ENCODE data around the gene TMEM187. TPM values are rescaled to one million over a fixed set of nuclear protein-coding genes. Genes with fewer than 3 reads are reported as not detected.
A peak's percentile ranks its signal among the peaks of the same experiment; 100 is the strongest.

The TMEM187 gene
- total RNA-seq, 1 experiment from 2014 or later: 2.8 TPM

- Histone ChIP-seq H3K27ac (ENCODE audit: low read depth, low read length, poor library complexity, severe bottlenecking) (peak overlapping the region; percentile 72), H3K4me3 (ENCODE audit: low read depth, low read length, poor library complexity, severe bottlenecking) (no peak overlapping the region), H3K4me1 (ENCODE audit: insufficient read depth, low read length, poor library complexity, severe bottlenecking) (no peaks in the 10 kb centered on the region), H3K36me3 (ENCODE audit: insufficient read depth, low read length, poor library complexity, severe bottlenecking) (peaks cover 18% of the 10 kb centered on the region), H3K9me3 (ENCODE audit: low read depth, low read length, poor library complexity, severe bottlenecking) (no peaks in the 10 kb centered on the region), H3K27me3 (replicated peaks; ENCODE audit: insufficient read depth, low read depth, low read length, poor library complexity) (peaks cover 21% of the 10 kb centered on the region)
- CTCF ChIA-PET: no interaction called here
- DNase-seq (ENCODE audit: low spot score): no peak
- BruUV-seq (replicated peaks): no TSS peak
- intact Hi-C loops (cut with micrococcal nuclease; ENCODE audit: unreplicated experiment): no loop called here
- TF ChIP-seq EZH2 (IDR thresholded peaks at IDR 0.05; ENCODE audit: borderline replicate concordance, low read depth, low read length, poor library complexity, severe bottlenecking) (no peak), CTCF (conservative IDR thresholded peaks at IDR 0.05; ENCODE audit: low read depth, low read length) (no peak)
- POLR2A ChIA-PET (ENCODE audit: low non-redundant PET): no interaction called here
Measured at GRCh38 chrX:154021131-154021611, 48.6 kb downstream of the TMEM187 start.

- no peak overlapping the region for H3K27ac ChIP-seq (ENCODE audit: low read depth, low read length, poor library complexity, severe bottlenecking)
- BruUV-seq (replicated peaks): no TSS peak
Measured at GRCh38 chrX:154022108-154022507, 49.6 kb downstream of the TMEM187 start.

GRCh38 chrX:154023276-154024000 is 50.9 kb downstream of the TMEM187 start:
- no peak overlapping the region for H3K27ac ChIP-seq (ENCODE audit: low read depth, low read length, poor library complexity, severe bottlenecking)
- ChIA-PET POLR2A (ENCODE audit: low non-redundant PET) (no interaction called here), CTCF (no interaction called here)
- H3K4me1 ChIP-seq (ENCODE audit: insufficient read depth, low read length, poor library complexity, severe bottlenecking): no peaks in the 10 kb centered on the region
- H3K4me3 ChIP-seq (ENCODE audit: low read depth, low read length, poor library complexity, severe bottlenecking): no peak overlapping the region
- BruUV-seq (replicated peaks): no TSS peak
- no peaks in the 10 kb centered on the region for H3K36me3 ChIP-seq (ENCODE audit: insufficient read depth, low read length, poor library complexity, severe bottlenecking)
- DNase-seq (ENCODE audit: low spot score): no peak
- intact Hi-C loops (cut with micrococcal nuclease; ENCODE audit: unreplicated experiment): no loop called here
- no peaks in the 10 kb centered on the region for H3K9me3 ChIP-seq (ENCODE audit: low read depth, low read length, poor library complexity, severe bottlenecking)
- TF ChIP-seq CTCF (conservative IDR thresholded peaks at IDR 0.05; ENCODE audit: low read depth, low read length): no peak
- no peak for TF ChIP-seq EZH2 (IDR thresholded peaks at IDR 0.05; ENCODE audit: borderline replicate concordance, low read depth, low read length, poor library complexity, severe bottlenecking)
- peaks cover 21% of the 10 kb centered on the region for H3K27me3 ChIP-seq (replicated peaks; ENCODE audit: insufficient read depth, low read depth, low read length, poor library complexity)

More at GRCh38 chrX:154022108-154022507, 49.6 kb downstream of the TMEM187 start:
- ChIA-PET CTCF (no interaction called here), POLR2A (ENCODE audit: low non-redundant PET) (no interaction called here)
- TF ChIP-seq EZH2 (IDR thresholded peaks at IDR 0.05; ENCODE audit: borderline replicate concordance, low read depth, low read length, poor library complexity, severe bottlenecking) (no peak), CTCF (conservative IDR thresholded peaks at IDR 0.05; ENCODE audit: low read depth, low read length) (no peak)
- intact Hi-C loops (cut with micrococcal nuclease; ENCODE audit: unreplicated experiment): no loop called here
- Histone ChIP-seq H3K36me3 (ENCODE audit: insufficient read depth, low read length, poor library complexity, severe bottlenecking) (peaks cover 9% of the 10 kb centered on the region), H3K9me3 (ENCODE audit: low read depth, low read length, poor library complexity, severe bottlenecking) (no peaks in the 10 kb centered on the region), H3K4me1 (ENCODE audit: insufficient read depth, low read length, poor library complexity, severe bottlenecking) (no peaks in the 10 kb centered on the region), H3K4me3 (ENCODE audit: low read depth, low read length, poor library complexity, severe bottlenecking) (no peak overlapping the region), H3K27me3 (replicated peaks; ENCODE audit: insufficient read depth, low read depth, low read length, poor library complexity) (peaks cover 21% of the 10 kb centered on the region)
- no peak for DNase-seq (ENCODE audit: low spot score)
